Fibroblast of lung (primary cell): ENCODE measurements around the gene BMPR1B. TPM values are rescaled to one million over a fixed set of nuclear protein-coding genes. Genes with fewer than 3 reads are reported as not detected.
A peak's percentile ranks its signal among the peaks of the same experiment; 100 is the strongest.

Experiments
- DNase-seq, 2 donors: peaks; one replicate each; pipeline versions ENCODE4 v3.0.0 to v3.0.0-alpha.2; 2010; ENCODE audit warnings: low read depth in 2 of 2
- H2AFZ ChIP-seq: 2 replicates; pipeline ENCODE4 v1.5.1; 2012; ENCODE audit warnings: low read length, control low read depth, inconsistent platforms
- H3K27ac ChIP-seq: 2 replicates; pipeline ENCODE4 v1.5.1; 2011; ENCODE audit warnings: low read length, control low read depth; ENCODE audit not compliant: insufficient read depth
- H3K27me3 ChIP-seq: 2 replicates; pipeline ENCODE4 v1.5.1; 2011; ENCODE audit warnings: mild to moderate bottlenecking, low read length; ENCODE audit not compliant: control insufficient read depth, insufficient read depth
- H3K36me3 ChIP-seq: 2 replicates; pipeline ENCODE4 v1.5.1; 2011; ENCODE audit warnings: low read length; ENCODE audit not compliant: control insufficient read depth, insufficient read depth
- H3K4me1 ChIP-seq: 2 replicates; pipeline ENCODE4 v1.5.1; 2011; ENCODE audit warnings: low read length; ENCODE audit not compliant: control insufficient read depth, insufficient read depth; ENCODE audit errors: extremely low read depth
- H3K4me2 ChIP-seq: 2 replicates; pipeline ENCODE4 v1.5.1; 2011; ENCODE audit warnings: low read length, control low read depth; ENCODE audit not compliant: insufficient read depth; ENCODE audit errors: extremely low read depth
- H3K4me3 ChIP-seq, 4 experiments: fragments of 200-600 bp in 1 of 4; sonication (generic) in 1 of 4; replicated peaks in 1 of 4; 2 replicates each; pipeline ENCODE4 v1.5.1; 2011 to 2016; ENCODE audit warnings: low read length in 4 of 4, low read depth in 3 of 4, mild to moderate bottlenecking in 3 of 4, control low read depth in 2 of 4, inconsistent platforms in 1 of 4, mixed read lengths in 1 of 4; ENCODE audit not compliant: insufficient read depth in 1 of 4; ENCODE audit errors: control extremely low read depth in 1 of 4
- H3K79me2 ChIP-seq: 2 replicates; pipeline ENCODE4 v1.5.1; 2012; ENCODE audit warnings: mild to moderate bottlenecking, low read length, inconsistent platforms; ENCODE audit not compliant: control insufficient read depth, insufficient read depth
- H3K9ac ChIP-seq: 2 replicates; pipeline ENCODE4 v1.5.1; 2011; ENCODE audit warnings: mild to moderate bottlenecking, low read length, control low read depth; ENCODE audit not compliant: insufficient read depth
- H3K9me3 ChIP-seq: 2 replicates; pipeline ENCODE4 v1.5.1; 2012; ENCODE audit warnings: low read depth, low read length; ENCODE audit not compliant: control insufficient read depth, insufficient read depth
- H4K20me1 ChIP-seq: 2 replicates; pipeline ENCODE4 v1.5.1; 2011; ENCODE audit warnings: low read length; ENCODE audit not compliant: control insufficient read depth, insufficient read depth; ENCODE audit errors: extremely low read depth
- EZH2 ChIP-seq: IDR thresholded peaks from 2 replicates; pipeline ENCODE4 v1.5.1; 2012; ENCODE audit warnings: low read length, control low read depth, mild to moderate bottlenecking; ENCODE audit errors: missing control alignments
- polyA plus RNA-seq, 2 donors: library from polyadenylated mRNA; depleted of rRNA in 1 of 2; stranded (reverse) in 1 of 2; unstranded in 1 of 2; fragments of >200 nt; gene quantifications; 2 replicates each; pipeline ENCODE4 v1.2.1, GENCODE V29; 2011 to 2012; ENCODE audit warnings: missing spikeins in 1 of 2
- total RNA-seq: library from RNA; depleted of rRNA; stranded (reverse); fragments of >200 nt; gene quantifications from 2 replicates; pipeline ENCODE4 v1.2.1, GENCODE V29; 2014
- TF ChIP-seq, protein P1 (sequence below), 2 donors: IDR thresholded peaks in 1 of 2; conservative IDR thresholded peaks in 1 of 2; 1 replicate in 1 of 2; 2 replicates in 1 of 2; pipeline ENCODE4 v1.5.1; 2011 to 2012; ENCODE audit warnings: low read length in 2 of 2, control low read depth in 1 of 2, inconsistent platforms in 1 of 2, low read depth in 1 of 2, mild to moderate bottlenecking in 1 of 2

Gene BMPR1B
- total and polyA plus RNA-seq, 2 donors (not counting 1 experiment from before 2014, with no cell fraction given), result 0.17 to 0.45 TPM

DNA sequence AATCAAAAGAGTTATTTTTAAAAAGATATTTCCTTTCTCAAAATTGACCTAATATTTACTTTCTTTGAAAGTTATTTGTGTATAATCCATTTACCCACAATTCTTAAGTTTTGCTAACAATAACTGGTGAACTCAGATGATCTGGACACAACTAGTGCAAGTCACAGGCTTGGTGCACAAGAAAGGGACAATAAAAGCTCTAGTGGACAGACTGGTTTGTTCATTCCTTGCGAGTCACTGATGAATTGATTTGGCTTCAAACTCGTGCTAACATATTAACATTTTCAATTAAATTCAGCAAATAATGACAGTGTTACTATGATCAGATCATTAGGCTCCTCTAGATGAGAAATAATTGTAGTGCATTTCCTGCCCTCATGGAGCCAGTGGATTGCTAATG, 169.2 kb downstream of the BMPR1B start:
- Histone ChIP-seq H3K36me3 (no peaks in the 10 kb centered on the region), H2AFZ (no peak overlapping the region), H4K20me1 (no peaks in the 10 kb centered on the region), H3K27ac (no peak overlapping the region), H3K9ac (no peak overlapping the region), H3K79me2 (no peaks in the 10 kb centered on the region), H3K4me1 (no peaks in the 10 kb centered on the region), H3K4me3 (no peak overlapping the region), H3K27me3 (no peaks in the 10 kb centered on the region), H3K9me3 (no peaks in the 10 kb centered on the region), H3K4me2 (no peak overlapping the region)
- DNase-seq, result no peak
- TF ChIP-seq, protein P1, sequence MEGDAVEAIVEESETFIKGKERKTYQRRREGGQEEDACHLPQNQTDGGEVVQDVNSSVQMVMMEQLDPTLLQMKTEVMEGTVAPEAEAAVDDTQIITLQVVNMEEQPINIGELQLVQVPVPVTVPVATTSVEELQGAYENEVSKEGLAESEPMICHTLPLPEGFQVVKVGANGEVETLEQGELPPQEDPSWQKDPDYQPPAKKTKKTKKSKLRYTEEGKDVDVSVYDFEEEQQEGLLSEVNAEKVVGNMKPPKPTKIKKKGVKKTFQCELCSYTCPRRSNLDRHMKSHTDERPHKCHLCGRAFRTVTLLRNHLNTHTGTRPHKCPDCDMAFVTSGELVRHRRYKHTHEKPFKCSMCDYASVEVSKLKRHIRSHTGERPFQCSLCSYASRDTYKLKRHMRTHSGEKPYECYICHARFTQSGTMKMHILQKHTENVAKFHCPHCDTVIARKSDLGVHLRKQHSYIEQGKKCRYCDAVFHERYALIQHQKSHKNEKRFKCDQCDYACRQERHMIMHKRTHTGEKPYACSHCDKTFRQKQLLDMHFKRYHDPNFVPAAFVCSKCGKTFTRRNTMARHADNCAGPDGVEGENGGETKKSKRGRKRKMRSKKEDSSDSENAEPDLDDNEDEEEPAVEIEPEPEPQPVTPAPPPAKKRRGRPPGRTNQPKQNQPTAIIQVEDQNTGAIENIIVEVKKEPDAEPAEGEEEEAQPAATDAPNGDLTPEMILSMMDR (conservative IDR thresholded peaks at IDR 0.05 in 1 of 2, IDR thresholded peaks at IDR 0.05 in 1 of 2; ENCODE audit: low read depth in 1 of 2, low read length in 2 of 2), result no peak
- TF ChIP-seq EZH2, result no peak

DNA sequence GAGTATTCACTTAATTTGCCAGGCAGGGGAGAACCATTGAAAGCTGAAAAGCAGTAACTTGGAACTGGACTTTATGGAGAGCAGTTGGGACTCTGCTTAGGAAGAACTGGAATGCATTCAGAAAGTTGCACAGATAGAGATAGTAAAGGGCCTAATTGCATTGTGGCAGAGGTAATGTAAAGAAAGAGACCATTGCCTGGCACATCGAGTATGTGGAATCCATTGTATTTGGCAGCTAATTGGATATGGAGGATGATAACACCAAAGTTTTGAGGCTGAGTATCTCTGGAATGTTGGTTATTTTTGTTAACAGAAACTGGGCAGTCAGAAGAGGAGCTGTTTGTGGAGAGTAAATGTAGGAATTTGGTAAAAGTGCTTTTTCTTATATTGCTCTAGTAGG, 169.9 kb downstream of the BMPR1B start:
- Histone ChIP-seq H2AFZ (no peak overlapping the region), H3K9ac (no peak overlapping the region), H4K20me1 (no peaks in the 10 kb centered on the region), H3K4me3 (no peak overlapping the region), H3K27me3 (no peaks in the 10 kb centered on the region), H3K79me2 (no peaks in the 10 kb centered on the region), H3K4me1 (no peaks in the 10 kb centered on the region), H3K27ac (no peak overlapping the region), H3K4me2 (no peak overlapping the region), H3K9me3 (no peaks in the 10 kb centered on the region), H3K36me3 (no peaks in the 10 kb centered on the region)
- TF ChIP-seq EZH2, result no peak
- TF ChIP-seq, protein P1 (conservative IDR thresholded peaks at IDR 0.05 in 1 of 2, IDR thresholded peaks at IDR 0.05 in 1 of 2; ENCODE audit: low read depth in 1 of 2, low read length in 2 of 2), result no peak
- DNase-seq, result peak in 1 of 2 donors; percentile 35

DNA sequence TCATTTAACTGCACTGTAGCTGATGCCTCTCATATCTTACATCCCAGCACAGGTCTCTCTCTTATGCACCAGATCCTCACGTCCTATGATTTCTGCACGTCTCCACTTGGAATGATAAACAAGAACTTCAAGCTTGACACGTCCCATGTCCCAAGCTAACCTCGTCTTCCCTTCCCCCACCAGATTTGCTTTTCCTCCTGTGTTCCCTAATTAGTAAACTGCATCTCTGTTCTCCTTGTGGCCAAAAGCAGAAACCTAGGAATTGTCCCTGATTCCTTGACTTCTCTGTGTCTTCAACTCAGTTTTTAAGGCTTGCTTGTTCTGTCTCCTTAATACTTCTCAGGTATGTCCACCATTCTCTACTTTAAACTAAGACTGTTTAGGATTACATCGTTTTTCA, 171.9 kb downstream of the BMPR1B start:
- Histone ChIP-seq H3K79me2 (no peaks in the 10 kb centered on the region), H3K27me3 (no peaks in the 10 kb centered on the region), H3K9me3 (no peaks in the 10 kb centered on the region), H3K4me3 (no peak overlapping the region), H3K4me1 (no peaks in the 10 kb centered on the region), H4K20me1 (no peaks in the 10 kb centered on the region), H3K36me3 (no peaks in the 10 kb centered on the region), H3K27ac (no peak overlapping the region), H2AFZ (no peak overlapping the region), H3K4me2 (no peak overlapping the region), H3K9ac (no peak overlapping the region)
- no peak for DNase-seq
- TF ChIP-seq, protein P1 (conservative IDR thresholded peaks at IDR 0.05 in 1 of 2, IDR thresholded peaks at IDR 0.05 in 1 of 2; ENCODE audit: low read depth in 1 of 2, low read length in 2 of 2), result no peak
- no peak for TF ChIP-seq EZH2
